CD4-positive, alpha-beta T cell treated with Interleukin-4 for 4 hours (primary cell): ENCODE measurements around the gene DNAJB12.
A peak's percentile ranks its signal among the peaks of the same experiment; 100 is the strongest.
"Not testable (repeated sequence)": the region's sequence is repeated elsewhere in the genome, so short reads cannot be mapped to it uniquely, and the experiment has no call there.

Experiments used
- DNase-seq: peaks from one replicate; pipeline ENCODE4 v3.0.0-alpha.2; 2020

The DNAJB12 gene

DNA sequence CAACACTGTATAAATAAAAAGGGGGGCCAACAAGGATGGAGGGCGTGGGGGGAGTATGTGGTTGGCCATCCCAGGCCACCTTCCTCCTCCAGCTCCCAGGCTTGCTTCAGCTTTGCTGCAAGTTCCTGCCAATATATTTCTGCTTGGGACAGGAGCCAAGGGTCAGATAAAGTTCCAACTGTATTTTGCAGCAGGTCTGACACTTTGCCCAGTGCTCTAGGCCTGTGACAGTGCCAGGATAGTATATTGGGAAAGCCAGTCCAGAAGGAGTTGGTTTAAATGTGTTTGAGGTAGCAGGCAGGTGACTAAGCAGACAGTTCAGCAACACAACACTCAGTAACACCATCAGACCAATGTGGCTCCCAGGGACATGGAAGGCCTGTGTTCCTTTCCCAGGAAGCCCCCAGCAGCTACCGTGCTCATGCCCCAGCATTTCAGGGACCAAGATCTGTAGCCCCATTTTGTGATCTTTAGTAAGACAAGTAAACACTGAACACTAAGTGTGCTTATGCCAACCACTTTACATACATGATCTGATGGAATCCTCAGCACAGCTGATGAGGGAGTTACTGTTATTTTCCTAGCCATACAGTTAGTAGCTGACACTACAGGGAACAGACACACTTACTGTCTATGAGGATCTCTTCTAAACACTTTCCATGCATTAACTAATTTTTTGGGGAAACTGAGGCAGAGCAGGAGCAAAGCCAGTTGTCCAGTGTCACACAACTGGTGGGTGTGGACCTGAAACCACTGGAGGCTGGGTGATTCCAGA, 38.9 kb downstream of the DNAJB12 start:
- no peak for DNase-seq

DNA sequence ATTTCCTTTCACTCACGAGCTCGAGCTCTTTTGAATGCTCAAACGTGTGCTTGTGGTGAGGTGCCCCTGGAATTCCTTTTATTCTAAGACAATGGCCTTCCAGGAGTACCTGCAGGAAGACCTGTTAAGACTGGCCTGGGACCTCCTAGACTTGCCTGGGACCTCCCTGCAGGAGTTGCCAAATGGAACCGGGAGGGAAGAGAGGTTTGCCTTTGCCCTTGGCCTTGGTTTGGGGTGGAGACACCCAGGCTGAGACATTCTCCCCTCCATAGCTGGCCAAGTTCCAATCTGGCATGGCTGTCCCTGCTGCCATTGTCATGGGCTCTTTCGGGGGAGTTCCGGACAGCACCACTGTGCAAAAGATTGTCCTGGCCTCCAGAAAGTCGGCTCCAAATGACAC, 39.7 kb downstream of the DNAJB12 start:
- no peak for DNase-seq

DNA sequence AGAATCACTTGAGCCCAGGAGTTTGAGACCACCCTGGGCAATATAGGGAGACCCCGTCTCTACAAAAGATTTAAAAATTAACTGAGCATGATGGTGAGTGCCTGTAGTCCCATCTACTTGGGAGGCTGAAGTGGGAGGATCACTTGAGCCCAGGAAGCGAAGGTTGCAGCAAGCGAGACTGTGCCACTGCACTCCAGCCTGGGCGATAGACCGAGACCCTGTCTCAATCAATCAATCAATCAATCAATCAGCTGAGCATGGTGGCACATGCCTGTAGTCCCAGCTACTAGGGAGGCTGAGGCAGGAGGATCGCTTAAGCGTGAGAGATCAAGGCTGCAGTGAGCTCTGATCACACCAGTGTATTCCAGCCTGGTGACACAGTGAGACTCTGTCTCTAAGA, 40.5 kb downstream of the DNAJB12 start:
- no peak for DNase-seq

DNA sequence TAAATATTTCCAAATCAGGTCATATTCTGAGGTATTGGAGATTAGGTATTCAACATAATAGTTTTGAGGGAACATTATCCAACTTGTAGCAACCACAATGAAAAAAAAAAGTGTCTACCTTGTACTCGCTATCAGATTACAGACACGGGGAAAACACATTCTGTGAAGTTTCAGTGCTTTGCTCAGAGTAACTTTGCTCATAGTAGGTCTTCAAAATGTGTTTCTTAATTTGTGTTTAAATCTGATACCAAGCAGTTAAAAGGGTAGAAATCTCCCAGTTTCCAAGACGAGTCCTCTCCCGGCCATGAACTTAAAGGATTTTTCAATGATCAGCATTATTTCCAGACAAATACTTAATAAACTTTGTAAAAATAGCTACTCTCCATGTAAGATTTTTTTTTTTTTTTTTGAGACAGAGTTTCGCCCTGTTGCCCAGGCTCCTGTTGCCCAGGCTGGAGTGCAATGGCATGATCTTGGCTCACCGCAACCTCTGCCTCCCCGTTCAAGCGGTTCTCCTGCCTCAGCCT, 41.8 kb downstream of the DNAJB12 start:
- no peak for DNase-seq

DNA sequence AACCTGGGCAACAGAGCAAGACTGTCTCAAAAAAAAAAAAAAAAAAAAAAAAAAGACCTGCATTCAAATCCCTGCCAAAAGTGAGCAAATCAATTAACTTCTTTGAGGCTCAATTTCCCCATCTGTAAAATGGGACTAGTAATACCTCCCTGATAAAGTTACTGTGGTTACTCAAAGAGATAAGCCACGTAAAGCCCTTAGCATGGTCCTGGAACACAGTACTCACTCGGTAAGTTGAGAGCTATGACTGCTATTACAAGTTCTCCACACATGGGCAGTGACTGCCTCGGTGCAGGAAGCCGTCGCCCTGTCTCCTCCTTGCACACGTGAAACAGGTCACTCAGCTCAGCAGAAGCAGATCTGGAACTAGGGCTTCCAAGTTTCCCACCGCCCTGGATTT, 43.1 kb downstream of the DNAJB12 start:
- no peak for DNase-seq

DNA sequence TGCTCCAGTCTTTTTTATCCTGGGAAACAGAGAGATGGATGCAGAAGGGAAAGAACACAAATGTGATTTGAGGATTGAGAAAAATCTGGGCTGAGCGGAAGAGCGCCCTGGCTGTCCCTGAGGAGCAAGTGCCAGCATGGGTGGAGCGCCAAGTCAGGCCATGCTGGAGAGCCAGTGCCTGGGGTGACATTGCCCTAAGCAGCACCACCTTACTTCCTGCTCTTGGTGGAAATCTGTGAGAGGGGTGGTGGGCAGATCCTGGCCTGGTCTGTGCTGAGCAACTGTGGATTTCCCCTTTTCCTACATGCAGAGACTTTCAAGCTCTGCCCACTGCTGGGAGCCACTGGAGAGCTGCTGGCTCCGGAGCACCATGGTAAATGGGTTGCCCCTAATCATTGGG, 44.1 kb downstream of the DNAJB12 start:
- DNase-seq = no peak

DNA sequence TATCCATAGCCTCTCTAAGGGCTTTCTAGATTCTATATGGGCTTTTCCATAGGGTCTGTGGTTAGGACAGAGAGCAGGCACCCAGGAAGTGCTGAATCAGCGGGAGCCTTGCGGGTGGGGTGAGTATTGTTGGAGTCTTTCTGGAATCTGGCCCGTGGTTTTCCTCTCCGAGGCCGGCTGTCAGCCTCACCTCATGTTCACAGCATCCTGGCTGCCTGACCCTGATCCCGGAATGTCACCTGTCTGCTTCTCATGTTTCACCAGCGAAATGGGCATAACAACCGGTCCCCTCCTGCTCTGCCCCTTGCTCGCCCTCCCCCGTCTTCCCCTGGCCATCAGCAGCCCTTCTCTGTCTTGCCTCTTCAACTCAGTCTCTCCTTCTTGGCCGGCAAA, 44.5 kb downstream of the DNAJB12 start:
- DNase-seq = no peak

DNA sequence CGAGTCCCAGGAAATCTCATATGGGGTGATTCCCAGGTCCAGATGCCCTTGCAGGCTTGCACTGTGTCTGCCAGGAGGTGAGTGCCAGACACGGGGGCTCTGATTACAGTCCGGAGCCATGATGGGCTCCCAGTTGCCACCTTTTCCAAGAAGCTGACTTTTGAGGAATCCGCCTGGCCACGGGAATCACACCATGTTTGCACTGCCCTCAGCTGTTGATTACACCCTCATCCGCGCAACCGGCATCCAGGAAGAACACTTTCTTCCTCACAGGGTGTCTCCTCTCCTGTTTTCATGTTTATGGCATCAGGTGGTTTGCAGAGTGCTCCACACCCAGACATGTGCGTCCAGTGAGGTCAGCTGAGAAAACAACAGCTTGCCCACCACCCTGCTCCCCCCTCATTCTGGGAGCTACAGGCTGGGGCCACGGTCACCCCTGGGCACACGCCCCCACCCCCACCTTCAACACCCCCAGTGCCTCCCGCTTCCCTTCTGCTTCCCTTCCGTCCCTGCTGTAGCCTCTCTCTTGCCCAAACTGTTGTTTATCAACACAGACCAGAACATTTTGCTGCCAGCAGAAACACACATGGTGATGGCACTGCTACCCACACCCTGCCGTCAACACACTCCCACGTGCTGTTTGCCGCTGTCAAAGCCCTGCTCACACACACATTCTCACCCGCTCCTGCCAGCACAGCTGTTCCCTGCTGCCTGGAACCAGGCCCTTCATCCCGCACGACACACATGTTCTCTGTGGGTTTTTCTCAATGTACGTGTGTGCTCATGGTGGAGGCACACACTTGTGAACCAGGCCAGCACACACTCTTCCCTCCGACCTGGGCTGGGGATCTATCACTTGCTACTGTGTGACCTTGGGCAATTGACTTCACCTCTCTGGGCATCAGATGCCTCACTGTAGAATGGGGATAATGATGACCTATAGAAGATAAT, 45.2 kb downstream of the DNAJB12 start:
- DNase-seq = no peak

DNA sequence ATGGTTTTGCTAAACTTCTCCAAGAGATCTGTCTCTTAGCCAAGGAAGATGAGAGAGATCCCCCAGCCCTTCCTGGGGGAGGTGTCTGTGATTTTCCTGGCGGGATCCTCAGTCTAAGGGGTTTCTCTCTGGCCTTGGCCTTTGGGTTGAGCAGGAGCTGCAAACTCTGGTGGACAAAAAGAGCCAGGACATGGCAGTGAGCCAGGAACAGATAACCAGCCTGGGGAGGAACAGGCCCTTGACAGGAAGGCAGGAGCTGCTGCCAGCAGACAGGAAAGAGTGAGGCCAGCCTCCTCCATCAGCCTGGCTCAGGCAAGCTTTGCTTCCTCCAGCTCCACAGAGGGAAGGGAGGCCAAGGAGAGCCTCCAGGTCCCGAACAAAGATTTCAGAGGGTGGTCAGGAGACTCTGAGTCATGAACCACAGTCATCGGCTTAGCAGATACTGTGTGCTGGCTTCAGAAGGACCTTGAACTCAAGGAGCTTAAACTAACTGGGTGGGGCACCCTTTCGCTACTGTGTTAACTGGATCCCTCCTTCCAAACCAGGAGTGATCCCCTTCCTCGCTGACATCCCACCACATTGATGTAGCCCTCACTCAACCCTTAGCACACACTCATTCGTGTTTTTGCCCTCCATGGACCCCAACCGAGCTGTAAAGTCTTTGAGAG, 46.3 kb downstream of the DNAJB12 start:
- DNase-seq = no peak

DNA sequence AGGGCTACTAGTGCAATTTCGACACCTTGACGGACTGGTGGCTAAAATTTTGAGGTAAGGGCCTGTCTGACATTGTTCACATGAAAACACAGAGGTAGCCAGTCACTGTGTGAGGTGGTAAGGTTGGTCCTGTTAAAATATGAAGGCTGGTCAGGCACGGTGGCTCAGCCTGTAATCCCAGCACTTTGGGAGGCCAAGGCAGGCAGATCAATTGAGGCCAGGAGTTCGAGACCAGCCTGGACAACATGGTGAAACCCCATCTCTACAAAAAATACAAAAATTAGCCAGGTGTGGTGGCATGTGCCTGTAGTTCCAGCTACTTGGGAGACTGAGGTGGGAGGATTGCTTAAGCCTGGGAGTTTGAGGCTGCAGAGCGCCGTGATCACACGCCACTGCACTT, 47.0 kb downstream of the DNAJB12 start:
- DNase-seq = not testable (repeated sequence)

DNA sequence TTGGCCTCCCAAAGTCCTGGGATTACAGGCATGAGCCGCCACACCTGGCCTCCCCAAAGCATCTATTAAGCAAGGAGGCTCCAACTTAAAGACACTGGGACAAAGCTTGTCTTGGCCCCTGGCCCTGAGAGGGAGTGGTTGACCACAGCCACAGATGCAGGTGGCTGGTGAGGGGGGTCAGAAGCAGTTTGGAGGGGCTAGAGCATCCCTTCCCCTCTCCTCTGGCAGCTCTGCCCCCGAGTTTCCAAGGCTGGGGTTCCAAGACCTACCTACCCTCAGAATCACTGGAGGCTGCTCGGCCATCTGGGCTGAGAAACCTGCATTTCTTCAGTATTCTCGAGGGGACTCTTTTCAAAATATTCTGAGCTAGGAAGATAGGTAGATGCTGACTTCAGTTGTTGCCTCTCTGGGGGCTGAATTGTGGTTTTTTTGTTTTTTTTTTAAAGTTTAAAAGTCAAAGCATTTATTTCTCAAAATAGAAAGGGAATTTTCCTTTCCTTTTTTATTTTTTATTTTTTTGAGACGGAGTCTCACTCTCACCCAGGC, 48.4 kb downstream of the DNAJB12 start:
- DNase-seq = no peak

DNA sequence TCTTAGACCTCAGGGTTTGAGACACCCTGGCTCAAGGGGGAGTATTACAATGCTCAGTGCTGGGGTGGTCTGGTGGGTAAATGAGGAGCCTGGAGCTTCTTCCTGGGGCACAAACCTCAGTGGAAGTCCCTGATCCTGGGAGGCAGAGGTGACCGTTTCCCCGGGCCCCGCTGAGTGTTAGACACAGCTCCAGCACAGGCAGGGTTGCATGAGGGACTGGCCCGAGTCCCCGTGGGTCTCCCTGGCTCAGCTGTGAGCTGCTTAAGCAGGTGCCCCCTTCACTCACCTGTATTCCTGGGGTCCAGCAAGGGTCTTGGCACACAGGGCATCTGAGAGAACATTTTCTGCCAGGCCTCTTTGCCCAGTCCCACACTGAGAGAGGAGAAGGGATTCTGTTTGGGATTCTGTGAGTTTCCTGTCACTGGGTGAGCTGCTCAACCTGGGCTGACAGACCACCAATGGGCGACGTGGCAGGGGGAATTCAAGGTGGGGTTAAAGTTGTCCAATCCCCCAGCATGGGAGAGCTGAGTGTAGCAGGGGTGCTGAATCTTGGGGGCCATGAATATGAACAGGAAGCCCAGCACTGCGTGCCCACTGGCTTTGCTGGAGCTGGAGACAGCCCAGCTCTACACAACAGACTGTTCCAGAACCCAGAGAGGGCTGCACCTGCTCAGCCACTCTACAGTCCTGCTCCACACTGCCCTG, 51.1 kb downstream of the DNAJB12 start:
- DNase-seq = no peak

DNA sequence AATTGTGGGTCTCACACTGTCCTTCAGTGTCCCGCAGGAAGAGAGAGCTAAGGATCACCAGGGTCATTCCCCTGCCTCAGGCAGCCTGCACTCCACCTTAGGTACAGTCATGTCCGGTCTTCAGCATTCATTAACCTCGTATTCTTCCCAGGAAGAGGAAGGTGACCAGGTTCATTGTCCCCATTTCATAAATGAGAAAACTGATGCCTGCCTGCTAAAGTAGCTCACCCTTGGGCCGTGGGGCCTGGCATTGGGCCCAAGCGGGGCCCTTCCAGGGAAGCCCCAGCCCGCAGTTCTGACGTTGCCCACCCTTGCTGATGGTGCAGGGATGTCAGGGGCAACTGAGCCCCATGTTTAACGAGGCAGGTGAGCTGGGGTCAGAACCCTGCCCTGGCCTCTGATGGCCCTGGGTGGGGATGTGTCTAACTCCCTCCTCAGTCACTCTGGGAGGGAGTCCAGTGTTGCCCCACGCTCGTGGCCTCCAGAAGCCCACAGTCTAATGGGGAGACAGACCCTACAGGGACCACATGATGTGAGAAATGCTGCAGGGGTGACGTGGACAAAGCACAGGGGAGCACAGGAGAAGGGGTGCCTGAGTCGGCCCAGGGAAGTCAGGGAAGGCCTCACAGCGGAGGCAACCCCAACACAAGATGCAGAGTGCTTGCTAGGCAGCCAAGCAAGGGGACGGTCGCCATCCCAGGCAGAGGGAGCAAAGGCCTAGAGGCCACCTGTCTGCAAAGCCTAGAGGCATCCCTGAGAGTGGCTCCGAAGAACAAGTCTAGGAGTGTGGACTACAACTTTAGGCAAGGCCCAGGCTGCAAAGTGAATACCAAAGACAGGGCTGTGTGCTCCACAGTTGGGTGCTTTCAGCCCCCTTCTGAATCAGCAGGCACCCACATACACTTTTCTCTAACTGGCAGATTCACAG, 55.9 kb downstream of the DNAJB12 start:
- no peak for DNase-seq

DNA sequence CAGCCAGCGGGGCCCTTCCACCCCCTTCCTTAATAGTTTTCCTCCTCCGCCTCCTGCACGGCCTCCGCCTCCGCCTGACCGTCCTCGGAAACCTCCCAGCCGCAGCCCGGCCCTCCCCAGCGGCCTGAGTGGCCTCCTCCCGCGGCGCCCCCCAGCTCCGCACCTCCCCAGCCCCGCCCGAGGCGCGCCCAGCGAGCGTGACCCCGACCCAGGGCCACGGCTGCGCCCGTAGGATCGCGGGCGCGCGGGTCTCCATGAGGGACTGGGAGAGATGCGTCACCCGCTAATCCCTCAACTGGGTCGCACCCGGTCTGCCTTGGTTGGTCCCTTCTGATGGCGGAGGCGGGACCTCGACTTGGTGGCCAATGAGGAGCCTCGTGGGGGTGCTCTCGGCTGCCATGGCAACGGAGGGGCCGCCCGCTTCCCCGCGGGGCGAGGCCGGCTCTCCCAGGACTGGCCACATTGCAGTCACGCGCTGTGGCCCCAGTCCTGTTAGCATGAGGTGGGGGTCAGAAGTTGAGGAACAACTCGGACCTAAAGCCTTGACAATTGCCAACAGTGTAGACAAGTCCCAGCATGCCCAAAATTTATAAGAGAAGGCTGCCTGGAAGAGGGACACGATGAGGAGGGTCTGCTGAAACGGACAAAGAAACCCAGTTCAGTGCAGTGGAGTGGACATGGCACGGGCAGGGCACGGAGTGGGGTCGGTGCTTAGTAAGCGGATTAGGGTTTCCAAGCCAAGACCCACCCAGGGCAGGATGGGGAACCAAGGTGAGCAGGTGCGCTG, 56.7 kb downstream of the DNAJB12 start:
- peak; percentile 91 for DNase-seq

DNA sequence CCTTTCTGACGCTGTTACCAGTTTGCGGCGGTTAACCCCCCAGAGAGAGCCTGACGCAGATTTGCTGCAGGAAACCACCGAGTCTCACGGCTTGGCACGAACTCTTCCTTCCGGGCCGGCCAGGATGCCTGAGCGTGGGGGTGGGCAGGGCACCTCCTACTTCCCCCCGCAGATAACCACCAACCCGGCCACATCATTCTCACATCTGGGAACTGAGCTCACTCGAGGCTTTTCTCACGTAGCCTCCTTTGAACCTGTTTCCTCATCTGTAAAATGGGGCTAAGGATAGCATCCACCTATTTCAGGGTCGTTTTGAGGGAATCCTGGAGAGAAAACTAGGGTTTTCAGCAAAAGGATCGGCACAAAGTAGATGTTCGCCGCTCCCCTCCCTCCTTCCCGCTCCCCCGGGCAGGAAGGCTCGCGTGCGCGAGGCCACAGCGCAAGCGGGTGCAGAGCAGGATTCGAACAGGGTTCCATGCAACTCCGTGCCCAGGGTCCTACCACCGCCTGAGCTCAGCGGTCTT, 57.4 kb downstream of the DNAJB12 start:
- DNase-seq = peak; percentile 95

DNA sequence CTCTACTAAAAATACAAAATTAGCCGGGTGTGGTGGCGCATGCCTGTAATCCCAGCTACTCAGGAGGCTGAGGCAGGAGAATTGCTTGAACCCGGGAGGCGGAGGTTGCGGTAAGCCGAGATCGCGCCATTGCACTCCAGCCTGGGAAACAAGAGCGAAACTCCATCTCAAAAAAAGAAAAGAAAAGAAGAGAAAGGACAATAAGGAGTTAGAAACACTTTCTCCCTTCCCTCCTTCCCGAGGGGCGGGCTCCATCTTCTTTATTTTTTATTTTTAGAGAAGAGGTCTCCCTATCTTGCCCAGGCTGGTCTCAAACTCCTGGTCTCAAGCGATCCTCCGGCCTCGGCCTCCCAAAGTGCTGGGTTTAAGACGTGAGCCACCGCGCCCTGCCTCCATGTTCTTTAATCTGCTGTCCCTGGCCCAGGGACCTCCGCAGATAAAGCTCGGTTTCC, 57.9 kb downstream of the DNAJB12 start:
- not testable (repeated sequence) for DNase-seq

DNA sequence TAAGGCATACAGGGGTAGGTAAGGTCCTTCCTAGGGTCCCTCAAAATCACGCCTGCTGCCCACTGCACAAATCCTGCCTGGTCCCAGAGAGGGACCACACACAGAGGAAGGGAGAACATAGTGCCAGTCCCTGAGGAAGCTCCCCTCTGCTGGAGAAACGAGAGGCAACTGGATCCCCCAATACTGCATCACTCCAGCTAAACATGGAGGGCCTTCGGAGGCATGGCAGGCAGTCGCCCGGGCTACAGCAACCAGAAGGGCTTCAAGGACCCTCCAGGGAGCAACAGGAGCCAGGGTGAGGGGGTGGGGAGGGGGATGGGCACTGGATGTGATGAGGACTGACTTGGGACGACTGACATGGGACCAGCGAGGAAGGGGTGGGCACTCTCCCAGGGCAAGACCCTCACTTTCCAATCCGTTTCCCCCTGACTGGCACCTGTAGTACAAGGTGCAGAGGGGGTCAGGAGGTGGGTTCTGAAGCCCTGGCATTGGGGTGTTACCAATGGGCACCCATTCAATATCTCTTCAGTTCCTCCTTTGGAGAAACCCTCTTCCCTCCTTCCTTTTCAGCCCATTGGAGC, 59.3 kb downstream of the DNAJB12 start:
- DNase-seq = no peak

DNA sequence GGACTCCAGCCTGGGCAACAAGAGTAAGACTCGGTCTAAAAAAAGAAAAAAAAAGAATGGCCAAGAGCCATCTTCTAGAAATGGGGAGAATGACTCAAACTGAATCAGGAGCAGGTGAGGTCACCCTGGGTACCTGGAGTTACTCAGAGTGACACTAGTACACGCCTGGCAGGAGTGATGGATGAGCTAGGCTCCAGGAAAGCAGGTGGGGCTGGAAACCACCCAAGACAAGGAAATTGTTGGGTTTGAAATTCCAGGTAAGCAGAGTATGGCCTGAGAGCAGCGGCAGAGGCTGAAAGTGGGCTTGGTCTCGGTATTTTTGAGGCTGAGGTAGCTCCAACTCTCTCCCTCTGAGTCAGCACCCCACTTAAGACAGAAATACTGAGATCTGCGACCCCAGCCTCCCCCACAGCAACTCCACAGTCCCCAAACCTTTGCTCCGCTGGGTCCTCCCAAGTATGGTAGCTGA, 62.5 kb downstream of the DNAJB12 start:
- DNase-seq = no peak

DNA sequence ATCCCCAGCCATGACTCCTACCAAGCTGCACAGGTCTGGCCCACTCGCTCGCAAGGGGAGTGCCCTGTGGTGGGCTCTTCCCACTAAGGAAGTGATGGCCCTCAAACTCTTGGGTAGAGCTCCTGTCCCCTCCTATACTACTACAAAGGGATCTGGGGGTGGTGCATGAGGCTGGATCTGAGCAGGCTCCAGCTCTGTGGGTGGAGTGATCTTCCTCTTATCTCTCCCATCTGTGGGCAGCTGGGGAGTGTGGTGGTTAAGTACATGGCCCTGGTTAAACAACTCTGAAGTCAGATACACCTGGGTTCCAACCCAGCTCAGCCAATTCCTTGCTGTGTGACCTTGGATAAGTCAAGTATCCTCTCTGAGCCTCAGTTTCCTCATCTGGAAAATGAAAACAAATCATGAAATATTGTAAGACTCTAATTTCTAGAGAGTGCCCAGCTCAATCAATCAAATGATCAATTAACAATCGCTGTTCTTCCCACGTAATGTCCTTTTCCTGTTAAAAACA, 63.6 kb downstream of the DNAJB12 start:
- DNase-seq = peak; percentile 42
